GM23338 (cell line): ENCODE measurements around the gene CDH23.

Experiments
- CTCF ChIP-seq, 2 experiments: fragments of 200-600 bp in 1 of 2; sonication (generic) in 1 of 2; conservative IDR thresholded peaks; 2 replicates each; pipeline versions ENCODE4 v1.5.1 to v1.6.1; 2016 to 2017; ENCODE audit warnings: antibody characterized with exemption in 2 of 2, low read depth in 2 of 2, mild to moderate bottlenecking in 2 of 2, moderate library complexity in 1 of 2
- EZH2 ChIP-seq: fragments of 200-600 bp; sonication (generic); IDR thresholded peaks from one replicate; pipeline ENCODE4 v1.8.0; 2017; ENCODE audit warnings: antibody characterized with exemption, mild to moderate bottlenecking, low read depth; ENCODE audit not compliant: unreplicated experiment
- EZH2phosphoT487 ChIP-seq: fragments of 200-600 bp; sonication (generic); IDR thresholded peaks from one replicate; pipeline ENCODE4 v1.8.1; 2018; ENCODE audit warnings: antibody characterized with exemption; ENCODE audit not compliant: unreplicated experiment
- POLR2AphosphoS5 ChIP-seq: IDR thresholded peaks from 2 replicates; pipeline ENCODE4 v1.6.1; 2016; ENCODE audit warnings: antibody characterized with exemption, low read depth
- REST ChIP-seq: IDR thresholded peaks from one replicate; pipeline ENCODE4 v1.6.1; 2018; ENCODE audit warnings: antibody characterized with exemption; ENCODE audit not compliant: unreplicated experiment
- STAT1 ChIP-seq: IDR thresholded peaks from one replicate; pipeline ENCODE4 v1.6.1; 2016; ENCODE audit warnings: antibody characterized with exemption; ENCODE audit not compliant: unreplicated experiment

- TF ChIP-seq CTCF (conservative IDR thresholded peaks at IDR 0.05; ENCODE audit: low read depth in 2 of 2) (no peak), EZH2phosphoT487 (no peak), POLR2AphosphoS5 (no peak), EZH2 (no peak), REST (no peak), STAT1 (no peak)
These were observed 294.7 kb downstream of the CDH23 start for GRCh38 chr10:71691405-71691804.
